Suprapubic skin (tissue), 3 donors: ENCODE data around the gene HACE1.

Experiments used
- EP300 ChIP-seq: sonication (generic); formaldehyde crosslinking; IDR thresholded peaks from one replicate; pipeline ENCODE4 v1.6.1; 2017; ENCODE audit warnings: antibody characterized with exemption
- POLR2A ChIP-seq, 2 donors: fragments of 450-650 bp; IDR thresholded peaks; one replicate each; pipeline ENCODE4 v1.6.1; 2017; ENCODE audit warnings: antibody characterized with exemption in 2 of 2, mild to moderate bottlenecking in 2 of 2, moderate library complexity in 2 of 2
- TF ChIP-seq, protein P1 (sequence below), 2 donors: fragments of 200-600 bp in 1 of 2; fragments of 450-650 bp in 1 of 2; sonication (generic) in 1 of 2; IDR thresholded peaks; one replicate each; pipeline ENCODE4 v1.5.1; 2016 to 2019; ENCODE audit warnings: antibody characterized with exemption in 2 of 2, mild to moderate bottlenecking in 1 of 2, moderate library complexity in 1 of 2

DNA sequence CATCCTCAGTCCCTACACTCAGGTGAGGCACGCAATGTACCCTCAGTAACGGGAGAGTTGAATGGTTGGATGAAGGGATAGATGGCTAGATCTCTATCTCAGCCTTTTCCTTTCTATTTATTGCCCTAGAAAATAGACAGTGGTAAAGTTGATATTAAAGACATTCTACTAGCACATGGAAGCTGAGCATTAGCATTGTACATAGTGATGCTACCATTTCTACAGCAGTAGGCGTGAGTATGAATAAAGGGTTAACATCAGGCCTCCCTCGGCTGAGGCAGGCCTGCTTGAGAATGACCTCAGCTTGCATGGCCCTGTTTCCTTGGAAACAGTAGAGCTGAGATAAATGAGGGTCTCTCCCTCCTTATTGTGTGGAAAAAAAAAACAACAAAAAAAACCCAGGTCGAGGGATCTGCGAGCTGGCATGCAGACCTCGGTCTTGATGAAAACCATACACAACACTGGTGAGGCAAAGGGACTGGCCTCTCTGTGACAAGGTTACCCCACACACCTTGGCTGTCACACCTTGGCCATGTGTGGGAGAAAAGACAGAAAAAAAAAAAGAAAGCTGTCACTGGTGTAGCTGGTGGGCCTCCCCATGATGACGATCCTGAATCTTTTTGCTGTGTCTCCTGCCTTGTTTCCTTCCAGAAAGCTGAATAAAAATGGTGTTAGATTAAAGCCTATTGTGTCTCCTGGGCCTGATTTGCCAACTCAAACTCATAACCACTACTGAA is 160.0 kb downstream of the HACE1 start:
- TF ChIP-seq, protein P1, sequence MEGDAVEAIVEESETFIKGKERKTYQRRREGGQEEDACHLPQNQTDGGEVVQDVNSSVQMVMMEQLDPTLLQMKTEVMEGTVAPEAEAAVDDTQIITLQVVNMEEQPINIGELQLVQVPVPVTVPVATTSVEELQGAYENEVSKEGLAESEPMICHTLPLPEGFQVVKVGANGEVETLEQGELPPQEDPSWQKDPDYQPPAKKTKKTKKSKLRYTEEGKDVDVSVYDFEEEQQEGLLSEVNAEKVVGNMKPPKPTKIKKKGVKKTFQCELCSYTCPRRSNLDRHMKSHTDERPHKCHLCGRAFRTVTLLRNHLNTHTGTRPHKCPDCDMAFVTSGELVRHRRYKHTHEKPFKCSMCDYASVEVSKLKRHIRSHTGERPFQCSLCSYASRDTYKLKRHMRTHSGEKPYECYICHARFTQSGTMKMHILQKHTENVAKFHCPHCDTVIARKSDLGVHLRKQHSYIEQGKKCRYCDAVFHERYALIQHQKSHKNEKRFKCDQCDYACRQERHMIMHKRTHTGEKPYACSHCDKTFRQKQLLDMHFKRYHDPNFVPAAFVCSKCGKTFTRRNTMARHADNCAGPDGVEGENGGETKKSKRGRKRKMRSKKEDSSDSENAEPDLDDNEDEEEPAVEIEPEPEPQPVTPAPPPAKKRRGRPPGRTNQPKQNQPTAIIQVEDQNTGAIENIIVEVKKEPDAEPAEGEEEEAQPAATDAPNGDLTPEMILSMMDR (IDR thresholded peaks at IDR 0.05) = no peak
- TF ChIP-seq EP300 (no peak), POLR2A (IDR thresholded peaks at IDR 0.05) (no peak)
